ENCODE measurements around the gene PIEZO2.

PIEZO2 gene

DNA sequence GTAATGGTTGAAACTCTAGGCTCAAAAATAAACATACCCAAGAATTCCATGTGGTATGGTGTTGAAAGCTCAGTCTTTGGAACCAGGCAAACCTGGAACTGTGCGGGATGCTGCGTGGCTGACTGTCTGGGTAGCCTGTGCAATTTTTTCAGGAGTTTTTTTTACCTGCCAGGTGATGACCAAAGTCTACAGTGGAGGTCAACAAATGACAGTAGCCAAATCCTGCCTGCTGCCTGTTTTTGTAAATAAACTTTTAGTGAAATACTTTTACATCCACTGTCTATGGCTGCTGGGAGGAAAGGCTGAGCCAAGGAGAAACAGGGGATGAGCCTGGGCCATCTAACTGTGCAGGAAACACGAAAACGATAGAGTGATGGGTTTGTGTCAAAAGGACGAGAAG lies 240.6 kb downstream of the PIEZO2 start:
- in situ Hi-C loops (cut with HindIII; ENCODE audit: low sequenced_read_pairs) = loop anchor here (5.0 kb wide), 1 partner anchor 69 kb away; no protein-coding TSS in a partner anchor

DNA sequence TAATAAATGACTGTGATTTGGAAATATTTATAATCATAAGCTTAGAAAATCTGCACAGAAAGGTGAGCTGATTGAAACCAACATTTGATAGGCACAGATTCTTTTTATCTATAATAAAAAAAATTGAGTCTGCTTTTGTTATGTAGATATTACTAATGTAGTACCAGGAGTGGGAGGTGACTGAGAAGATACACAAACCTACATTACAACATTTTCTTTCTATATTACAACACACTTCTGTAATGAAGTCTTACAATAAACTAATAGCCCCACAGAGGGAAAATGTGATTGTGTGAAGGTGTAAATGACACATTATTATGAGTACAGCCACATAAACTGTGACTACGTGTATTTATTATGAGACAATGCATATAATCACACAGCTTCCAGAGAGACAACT lies 241.6 kb downstream of the PIEZO2 start:
- in situ Hi-C loops (cut with HindIII; ENCODE audit: low sequenced_read_pairs) = loop anchor here (5.0 kb wide), 1 partner anchor 70 kb away; no protein-coding TSS in a partner anchor

DNA sequence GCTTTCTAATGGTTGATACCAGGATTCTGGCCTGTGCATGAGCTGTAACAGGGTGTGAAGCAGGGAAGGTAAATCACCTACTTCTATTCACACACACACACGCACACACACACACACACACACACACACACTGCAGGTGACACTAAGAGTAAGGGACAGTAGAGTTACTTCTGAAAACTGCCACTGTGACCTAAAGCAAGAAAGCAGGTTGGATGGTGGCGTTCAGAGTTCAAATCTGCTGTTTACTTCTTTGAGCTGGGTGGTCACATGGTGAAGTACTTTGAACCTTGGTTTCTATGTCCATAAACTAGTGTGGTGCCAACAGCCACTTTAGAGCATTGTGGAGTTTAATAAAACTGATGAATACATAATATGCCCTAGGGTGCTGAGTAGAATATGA lies 248.0 kb downstream of the PIEZO2 start:
- in situ Hi-C loops (cut with HindIII; ENCODE audit: low sequenced_read_pairs) = no loop called here

DNA sequence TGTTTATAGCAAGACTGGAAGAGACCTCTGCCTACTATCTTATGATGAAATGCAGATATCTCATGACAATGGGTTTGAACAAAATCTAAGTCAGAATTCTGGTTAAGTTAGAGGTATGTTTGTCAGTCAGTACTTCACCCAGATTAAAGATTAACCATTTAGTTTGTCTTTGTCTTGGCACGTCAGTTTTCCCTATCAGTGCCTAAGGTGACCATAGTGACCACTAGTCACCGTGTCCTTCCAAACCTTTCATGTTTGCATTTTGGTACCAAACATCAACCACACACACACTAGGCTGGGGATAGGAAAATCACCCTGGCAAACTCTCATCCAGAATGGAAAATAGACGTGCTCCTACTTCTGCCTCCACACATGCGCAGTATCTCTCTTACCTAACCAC lies 248.9 kb downstream of the PIEZO2 start:
- in situ Hi-C loops (cut with HindIII; ENCODE audit: low sequenced_read_pairs) = no loop called here

DNA sequence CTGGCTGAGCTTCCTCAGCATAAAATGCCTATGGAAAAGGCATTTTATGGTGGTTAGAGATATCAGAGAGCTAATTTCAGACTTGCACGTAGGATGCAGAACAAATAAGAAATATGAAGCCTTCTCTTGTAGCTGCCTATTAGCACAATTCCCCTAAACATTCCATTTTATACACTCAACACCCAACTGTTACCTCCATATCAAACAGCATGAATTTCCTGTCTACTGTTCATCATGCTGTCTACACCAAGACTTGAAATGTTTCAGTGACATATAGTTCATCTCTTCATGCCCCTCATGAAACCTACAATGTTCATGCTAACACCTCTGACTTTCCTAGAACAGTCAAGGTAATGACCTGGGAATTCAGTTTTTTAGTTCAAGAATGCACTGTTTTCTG lies 249.9 kb downstream of the PIEZO2 start:
- in situ Hi-C loops (cut with HindIII; ENCODE audit: low sequenced_read_pairs) = no loop called here

DNA sequence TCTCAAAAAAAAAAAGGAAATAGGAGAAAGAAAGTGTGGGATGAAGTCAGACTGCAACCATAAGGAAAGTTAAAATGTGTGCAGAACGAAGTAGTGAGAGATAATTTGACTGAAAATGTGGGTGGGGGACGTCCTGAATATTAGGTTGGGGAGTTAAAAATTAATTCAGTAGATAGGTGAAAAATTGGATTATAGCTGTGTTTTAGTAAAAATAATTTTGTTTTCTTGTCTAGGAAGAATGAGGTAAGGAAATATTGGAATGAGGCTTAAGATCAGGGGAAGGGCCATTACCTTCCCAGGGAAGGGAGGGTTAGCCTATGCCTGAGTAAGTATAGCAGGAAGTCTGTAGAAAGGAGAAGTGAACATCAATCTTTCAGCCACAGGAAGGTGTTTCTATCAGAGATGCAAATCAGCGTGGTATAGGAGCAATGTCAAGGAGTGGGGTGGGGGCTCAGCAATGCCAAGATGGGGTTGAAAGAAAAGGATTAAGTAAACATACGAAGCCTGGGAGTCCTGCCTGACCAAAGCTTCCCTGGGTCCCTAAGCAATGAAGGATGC lies 250.9 kb downstream of the PIEZO2 start:
- in situ Hi-C loops (cut with HindIII; ENCODE audit: low sequenced_read_pairs) = no loop called here

DNA sequence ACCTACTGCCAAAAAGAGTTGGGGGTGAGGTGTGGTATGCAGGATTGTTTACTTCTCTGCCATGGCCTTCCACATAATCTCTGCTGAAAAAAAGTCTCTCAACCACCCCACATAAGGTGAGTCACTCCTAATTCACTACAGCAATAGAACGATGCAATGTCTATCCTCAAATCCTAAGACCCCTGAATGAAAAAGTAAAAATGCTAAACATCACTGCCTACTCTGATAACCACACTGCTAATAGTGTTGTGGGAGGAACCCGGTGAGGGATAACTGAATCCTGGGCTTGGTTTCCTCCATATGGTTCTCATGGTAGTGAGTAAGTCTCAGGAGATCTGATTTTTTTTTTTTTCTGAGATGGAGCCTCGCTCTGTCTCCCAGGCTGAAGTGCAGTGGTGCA lies 252.5 kb downstream of the PIEZO2 start:
- in situ Hi-C loops (cut with HindIII; ENCODE audit: low sequenced_read_pairs) = no loop called here

DNA sequence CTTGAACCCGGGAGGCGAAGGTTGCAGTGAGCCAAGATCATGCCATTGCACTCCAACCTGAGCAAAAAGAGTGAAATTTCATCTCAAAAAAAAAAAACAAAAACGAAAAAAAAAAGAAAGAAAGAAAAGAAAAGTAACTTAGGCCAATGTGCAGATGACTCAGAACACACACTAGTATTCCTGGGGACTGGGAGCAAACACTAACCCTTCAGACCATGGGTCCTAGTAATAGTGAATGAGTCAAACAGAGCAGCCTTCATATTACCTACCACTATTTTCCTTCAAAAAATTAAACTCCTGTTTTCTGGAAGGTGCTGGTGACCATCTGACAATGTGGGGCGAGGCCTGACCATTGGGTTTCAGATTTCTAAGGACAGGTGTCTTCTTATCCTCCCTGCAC lies 253.4 kb downstream of the PIEZO2 start:
- in situ Hi-C loops (cut with HindIII; ENCODE audit: low sequenced_read_pairs) = no loop called here

DNA sequence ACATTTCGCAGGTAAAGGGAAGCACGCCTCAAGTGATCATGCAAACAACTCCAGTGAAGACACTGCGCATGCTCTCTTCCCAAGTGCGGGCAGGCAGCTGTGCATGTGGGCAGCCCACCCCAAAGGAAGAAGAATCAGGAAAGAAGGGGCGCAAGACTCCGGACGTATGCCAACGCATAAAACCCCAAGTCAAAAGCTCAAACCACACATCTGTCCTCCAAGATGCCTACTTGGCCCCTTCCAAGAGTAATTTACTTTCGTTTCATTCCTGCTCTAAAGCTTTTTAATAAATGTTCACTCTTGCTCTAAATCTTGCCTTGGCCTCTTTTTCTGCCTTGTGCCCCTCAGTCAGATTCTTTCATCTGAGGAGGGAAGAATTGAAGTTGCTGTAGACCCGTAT lies 254.9 kb downstream of the PIEZO2 start:
- in situ Hi-C loops (cut with HindIII; ENCODE audit: low sequenced_read_pairs) = no loop called here

DNA sequence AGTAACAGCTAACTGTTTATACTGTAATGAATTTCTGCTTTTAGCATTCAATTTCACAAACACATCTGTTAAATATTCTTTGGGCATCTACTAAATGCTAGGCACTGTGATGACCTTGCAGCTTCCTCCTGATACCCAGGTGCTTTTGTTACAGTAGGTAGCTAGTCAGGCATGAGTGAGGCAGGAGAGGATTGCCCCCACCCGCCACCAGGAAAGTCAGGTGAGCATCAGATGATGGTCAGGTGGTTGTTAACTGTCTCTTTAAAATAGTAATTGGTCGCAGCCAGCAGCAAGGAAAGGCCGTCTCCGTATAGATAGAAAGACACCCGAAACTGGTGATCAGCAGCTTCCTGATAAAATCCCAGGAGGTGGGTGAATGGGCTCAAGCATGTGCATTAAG lies 255.6 kb downstream of the PIEZO2 start:
- in situ Hi-C loops (cut with HindIII; ENCODE audit: low sequenced_read_pairs) = no loop called here

DNA sequence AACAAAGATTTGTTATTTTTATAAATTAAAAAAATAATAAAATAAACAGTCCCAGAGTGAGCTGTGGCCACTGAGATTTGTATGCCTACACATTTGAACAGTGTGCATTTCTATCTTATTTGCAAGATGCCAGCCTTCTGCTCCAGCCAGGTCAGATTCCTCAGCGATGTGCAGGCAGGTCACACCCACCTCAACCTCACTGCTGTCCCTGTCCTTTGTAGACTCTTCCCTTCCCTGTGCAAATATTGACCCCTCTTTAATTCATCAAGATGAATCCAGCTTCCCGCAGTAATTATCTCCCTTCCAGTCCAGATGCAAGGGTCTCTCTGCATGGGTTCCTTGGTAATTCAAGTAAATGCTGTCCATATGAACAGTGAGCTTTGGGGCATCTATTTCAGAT lies 256.2 kb downstream of the PIEZO2 start:
- in situ Hi-C loops (cut with HindIII; ENCODE audit: low sequenced_read_pairs) = no loop called here

DNA sequence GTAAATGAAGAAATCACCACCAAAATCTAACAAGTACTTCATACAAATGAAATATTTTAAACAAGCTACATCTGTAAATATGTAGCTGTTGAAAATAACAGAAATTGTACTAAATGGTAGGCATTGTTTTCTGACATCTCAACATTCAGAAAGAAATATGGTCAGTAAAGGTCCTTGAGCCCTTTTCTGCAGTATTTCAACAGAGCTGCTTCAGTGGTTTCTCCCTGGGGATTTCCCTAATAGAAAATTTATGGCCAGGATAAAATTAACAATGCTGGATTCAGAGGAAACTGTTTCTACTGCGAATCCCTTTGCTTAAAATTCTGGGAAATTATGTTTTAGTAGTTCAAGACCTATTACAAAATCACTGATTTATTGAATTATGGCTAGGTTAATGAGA lies 256.6 kb downstream of the PIEZO2 start:
- in situ Hi-C loops (cut with HindIII; ENCODE audit: low sequenced_read_pairs) = no loop called here

DNA sequence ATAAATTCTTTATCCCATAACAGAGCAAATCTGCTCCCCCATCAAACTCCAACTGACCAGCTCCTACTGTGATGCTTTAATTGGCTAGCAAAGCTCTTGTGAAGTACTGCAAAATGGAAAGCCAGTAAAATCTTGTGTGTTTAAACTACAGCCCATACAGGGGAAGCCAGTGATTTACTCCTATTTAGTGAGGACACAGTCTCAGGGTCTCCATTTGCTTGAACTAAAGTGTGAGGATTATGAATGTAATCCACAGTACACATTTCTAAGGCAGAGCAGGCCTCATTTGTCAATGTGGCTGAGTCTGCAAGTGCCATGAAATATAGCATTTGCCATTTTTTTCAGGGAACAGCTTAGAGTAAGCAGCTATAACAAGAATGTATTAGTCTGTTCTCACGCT lies 259.3 kb downstream of the PIEZO2 start:
- in situ Hi-C loops (cut with HindIII; ENCODE audit: low sequenced_read_pairs) = no loop called here

DNA sequence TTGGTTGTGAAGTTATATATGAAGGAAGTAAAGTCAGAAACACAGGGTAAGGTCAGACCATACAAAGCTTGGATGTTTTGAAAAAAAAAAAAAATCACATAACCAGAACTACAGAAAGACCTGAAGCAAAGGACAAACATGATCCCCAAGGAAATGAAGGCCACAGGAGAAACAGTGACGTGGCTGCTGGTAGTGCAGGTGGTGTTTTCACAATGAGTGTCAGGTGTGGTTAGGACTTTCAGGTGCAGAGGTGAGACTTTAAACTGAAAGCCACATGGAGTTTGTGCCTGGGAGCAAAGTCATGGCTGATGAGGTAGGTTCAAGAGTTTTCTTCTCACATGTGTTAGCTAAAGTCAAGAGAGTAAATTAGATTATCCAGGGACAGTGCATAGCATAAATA lies 270.7 kb downstream of the PIEZO2 start:
- in situ Hi-C loops (cut with HindIII; ENCODE audit: low sequenced_read_pairs) = no loop called here

DNA sequence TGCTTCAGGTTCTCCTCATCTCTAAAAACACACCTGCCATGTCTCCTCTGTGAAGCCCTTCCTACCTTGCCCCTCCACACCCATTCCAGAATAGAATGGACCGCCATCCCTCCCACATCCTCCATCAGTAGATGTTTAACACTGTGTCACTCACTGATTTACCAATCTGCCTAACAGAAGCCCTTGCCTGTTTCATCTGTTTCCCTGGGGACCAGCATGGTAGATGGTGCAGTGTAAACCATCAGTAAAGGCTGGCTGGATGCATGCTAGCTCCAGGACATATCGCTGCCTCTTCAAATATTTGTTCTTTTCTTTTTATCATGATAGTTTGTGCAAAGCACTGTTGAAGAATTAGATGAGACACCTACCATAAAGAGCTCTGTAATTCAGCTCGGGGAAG lies 271.4 kb downstream of the PIEZO2 start:
- in situ Hi-C loops (cut with HindIII; ENCODE audit: low sequenced_read_pairs) = no loop called here

DNA sequence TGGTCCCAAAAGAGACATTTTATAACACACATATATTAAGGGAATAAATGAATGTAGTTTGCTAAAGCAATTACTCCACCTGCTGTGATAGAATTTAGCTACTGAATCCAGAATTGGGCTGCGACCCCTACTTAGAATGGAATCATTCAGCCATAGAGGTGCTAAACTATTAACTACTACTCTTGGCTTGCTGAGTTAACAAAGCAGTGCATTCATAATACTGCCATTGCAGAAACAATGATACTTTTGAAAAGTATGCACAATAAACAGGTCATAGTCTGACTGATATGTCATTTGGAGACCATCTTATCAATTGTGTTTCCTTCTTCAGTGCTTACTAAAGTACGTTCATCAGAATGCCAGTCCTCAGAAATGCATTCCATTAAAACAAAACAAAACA lies 273.6 kb downstream of the PIEZO2 start:
- in situ Hi-C loops (cut with HindIII; ENCODE audit: low sequenced_read_pairs) = no loop called here

DNA sequence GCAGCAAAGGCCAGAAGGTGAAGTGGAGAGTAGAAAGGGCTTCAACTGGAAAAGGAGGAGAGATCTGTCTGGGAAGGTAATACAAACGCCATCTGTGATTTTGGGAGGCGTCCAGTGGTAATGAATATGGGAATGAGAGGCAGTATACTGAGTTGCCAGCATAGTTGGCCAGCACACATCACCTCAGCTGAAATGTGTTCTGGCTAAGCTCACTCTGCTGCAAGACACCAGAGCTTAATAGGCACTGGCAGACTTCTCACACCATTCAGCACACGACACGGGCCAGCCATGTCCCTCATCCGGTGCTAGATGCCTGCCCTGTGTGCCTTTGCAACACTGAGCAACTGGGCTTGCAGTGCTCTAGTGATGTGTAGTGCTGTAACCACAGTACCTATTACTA lies 277.1 kb downstream of the PIEZO2 start:
- in situ Hi-C loops (cut with HindIII; ENCODE audit: low sequenced_read_pairs) = no loop called here

DNA sequence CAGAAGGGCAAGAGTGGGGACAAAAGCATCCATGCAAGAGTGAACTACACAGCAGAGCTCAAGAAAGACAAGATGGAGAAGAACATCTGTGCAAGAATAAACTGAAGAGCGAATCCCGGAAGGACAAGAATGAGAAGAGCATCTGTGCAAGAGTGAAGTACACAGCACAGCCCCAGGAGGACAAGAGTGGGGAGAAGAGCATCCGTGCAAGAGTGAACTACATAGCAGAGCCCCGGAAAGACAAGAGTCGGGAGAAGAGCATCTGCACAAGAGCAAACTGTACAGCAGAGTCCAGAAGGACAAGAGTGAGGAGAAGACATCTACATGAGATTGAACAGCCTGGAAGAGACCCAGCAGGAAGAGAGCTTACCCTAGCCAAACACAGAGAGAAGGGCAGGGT lies 284.6 kb downstream of the PIEZO2 start:
- in situ Hi-C loops (cut with HindIII; ENCODE audit: low sequenced_read_pairs) = no loop called here

DNA sequence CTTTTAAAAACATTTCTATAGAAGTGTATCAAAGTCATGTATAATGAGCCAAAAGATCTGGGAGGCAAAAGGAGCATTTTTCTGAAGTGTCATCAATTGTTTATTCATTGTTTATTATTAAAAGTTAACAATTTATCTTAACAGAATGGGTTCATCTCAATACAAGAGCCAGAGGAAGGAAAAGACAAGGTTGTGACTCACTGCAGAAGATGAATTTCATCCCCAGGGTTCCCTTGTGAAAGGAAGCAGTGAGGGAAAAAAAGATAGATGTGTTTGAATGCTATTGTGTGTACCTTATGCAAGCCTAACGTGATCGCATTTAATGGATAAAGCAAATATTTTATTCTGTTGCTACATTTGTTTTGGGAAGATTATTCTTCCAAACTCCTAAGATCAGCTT lies 286.3 kb downstream of the PIEZO2 start:
- in situ Hi-C loops (cut with HindIII; ENCODE audit: low sequenced_read_pairs) = no loop called here

DNA sequence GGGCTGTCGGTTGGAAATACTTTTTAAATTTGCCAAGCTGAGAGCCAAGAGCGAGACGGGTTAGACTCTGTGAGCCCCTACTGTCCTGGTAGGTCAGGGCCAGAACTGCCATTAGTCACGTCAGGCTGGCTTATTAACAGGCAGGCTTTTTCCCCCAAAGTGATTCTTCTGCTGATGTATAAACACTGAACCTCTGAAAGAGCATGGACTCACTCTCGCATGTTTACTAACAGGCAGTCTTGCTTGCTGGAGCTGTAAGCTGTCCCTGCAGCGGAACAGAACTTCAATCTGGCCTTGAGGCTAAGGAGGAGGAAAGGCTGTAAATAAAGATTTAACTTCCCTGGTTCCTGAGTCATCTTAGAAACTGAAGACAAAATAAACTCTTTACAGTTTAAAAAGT lies 288.4 kb downstream of the PIEZO2 start:
- in situ Hi-C loops (cut with HindIII; ENCODE audit: low sequenced_read_pairs) = no loop called here

DNA sequence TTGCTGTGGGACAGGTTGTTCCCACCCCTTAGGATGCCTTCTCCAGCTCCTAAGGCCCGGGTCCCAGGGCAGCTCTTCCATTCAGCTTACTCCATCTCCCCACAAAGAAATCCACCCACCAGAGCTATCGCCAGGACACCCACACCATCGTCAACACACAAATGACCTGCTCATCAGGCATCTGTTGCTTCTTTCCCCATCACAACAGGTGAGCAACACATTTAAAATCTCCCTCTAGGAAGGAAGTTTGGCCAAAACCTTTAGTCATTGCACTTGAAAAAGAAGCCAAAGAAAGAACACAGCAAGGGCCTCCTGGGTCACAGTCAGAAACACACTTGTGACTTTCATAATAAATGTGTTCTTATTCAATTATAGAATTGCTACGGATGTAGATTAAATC lies 289.0 kb downstream of the PIEZO2 start:
- in situ Hi-C loops (cut with HindIII; ENCODE audit: low sequenced_read_pairs) = no loop called here

DNA sequence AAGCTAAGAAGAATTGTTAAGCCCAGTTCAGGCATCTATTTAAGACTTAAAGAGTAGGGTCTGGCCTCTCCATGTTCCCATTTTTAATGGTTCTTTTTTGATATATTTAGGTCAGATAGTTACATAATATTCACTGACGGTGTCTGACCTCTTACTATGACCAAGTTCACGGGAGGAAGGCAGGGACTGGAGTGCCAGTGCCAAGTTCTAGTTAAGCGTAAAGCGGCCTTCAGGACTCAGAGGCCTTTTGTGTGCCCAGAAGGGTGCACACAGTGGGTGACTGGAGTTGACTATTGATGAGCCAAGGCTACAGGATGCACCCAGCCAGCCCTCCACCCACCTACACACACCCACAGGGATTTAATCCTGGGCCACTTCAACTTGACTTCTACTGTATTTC lies 290.9 kb downstream of the PIEZO2 start:
- in situ Hi-C loops (cut with HindIII; ENCODE audit: low sequenced_read_pairs) = no loop called here

DNA sequence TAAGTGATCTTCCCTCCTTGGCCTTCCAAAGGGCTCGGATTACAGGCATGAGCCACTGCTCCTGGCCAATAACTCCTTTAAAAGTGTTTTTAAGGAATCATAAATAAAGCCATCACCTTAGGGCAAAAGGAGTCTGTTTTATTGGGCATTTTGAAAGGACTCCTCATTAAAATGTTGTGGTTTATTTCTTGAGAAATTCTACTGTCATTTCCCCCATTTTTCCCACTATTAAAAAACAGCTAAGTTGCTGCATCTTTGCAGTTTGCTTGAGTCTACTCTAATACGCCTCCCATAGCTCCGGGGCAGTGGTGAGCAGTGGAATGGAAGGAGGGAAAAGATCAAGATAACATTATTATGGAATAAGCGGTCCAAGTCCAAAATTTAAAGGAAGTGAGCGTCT lies 293.2 kb downstream of the PIEZO2 start:
- in situ Hi-C loops (cut with HindIII; ENCODE audit: low sequenced_read_pairs) = no loop called here

All from endothelial cell of hepatic sinusoid (primary cell).